SK-N-SH treated with all-trans-retinoic acid at 6 μM for 48 hours (cell line): Measurements from ENCODE around the gene RNF126.
"Not testable (repeated sequence)": the region's sequence is repeated elsewhere in the genome, so short reads cannot be mapped to it uniquely, and the experiment has no call there.

Source experiments
- ATAC-seq: fragments of 200-7000 bp; cut with Tn5 transposase; 3 replicates; pipeline ENCODE4 v1.9.1; 2020; ENCODE audit warnings: mild to moderate bottlenecking, moderate library complexity
- ARNTL ChIP-seq: fragments of 450-650 bp; formaldehyde crosslinking; IDR thresholded peaks from 2 replicates; pipeline ENCODE4 v1.5.0; 2020; ENCODE audit warnings: low read depth, mild to moderate bottlenecking, moderate library complexity, borderline replicate concordance
- CSDC2 ChIP-seq: fragments of 250-450 bp; sonication (Bioruptor Pico); IDR thresholded peaks from 2 replicates; pipeline ENCODE4 v1.5.0; 2020; ENCODE audit warnings: mild to moderate bottlenecking, moderate library complexity
- CSRNP3 ChIP-seq: fragments of 250-450 bp; sonication (Bioruptor Pico); IDR thresholded peaks from 2 replicates; pipeline ENCODE4 v1.5.1; 2021; ENCODE audit warnings: mild to moderate bottlenecking, moderate library complexity
- ESRRG ChIP-seq: fragments of 250-450 bp; sonication (Bioruptor Pico); IDR thresholded peaks from 2 replicates; pipeline ENCODE4 v1.6.1; 2021; ENCODE audit warnings: mild to moderate bottlenecking
- PATZ1 ChIP-seq: fragments of 250-450 bp; sonication (Bioruptor Pico); IDR thresholded peaks from 2 replicates; pipeline ENCODE4 v1.8.0; 2020; ENCODE audit warnings: mild to moderate bottlenecking, moderate library complexity, borderline replicate concordance
- RARB ChIP-seq: fragments of 250-450 bp; sonication (Bioruptor Pico); IDR thresholded peaks from 2 replicates; pipeline ENCODE4 v1.8.0; 2021; ENCODE audit warnings: mild to moderate bottlenecking, moderate library complexity
- SNAI2 ChIP-seq: fragments of 250-450 bp; sonication (Bioruptor Pico); IDR thresholded peaks from 2 replicates; pipeline ENCODE4 v1.5.0; 2020; ENCODE audit warnings: mild to moderate bottlenecking, moderate library complexity
- TOX ChIP-seq: fragments of 250-450 bp; sonication (Bioruptor Pico); IDR thresholded peaks from 2 replicates; pipeline ENCODE4 v1.8.0; 2021; ENCODE audit warnings: mild to moderate bottlenecking, moderate library complexity, borderline replicate concordance
- TSHZ2 ChIP-seq: fragments of 250-450 bp; sonication (Bioruptor Pico); IDR thresholded peaks from 2 replicates; pipeline ENCODE4 v1.5.0; 2020; ENCODE audit warnings: mild to moderate bottlenecking, moderate library complexity
- ZC3H10 ChIP-seq: fragments of 250-450 bp; sonication (Bioruptor Pico); IDR thresholded peaks from 2 replicates; pipeline ENCODE4 v1.5.1; 2021; ENCODE audit warnings: mild to moderate bottlenecking, moderate library complexity
- ZFP3 ChIP-seq: fragments of 250-450 bp; sonication (Bioruptor Pico); IDR thresholded peaks from 2 replicates; pipeline ENCODE4 v1.5.0; 2020; ENCODE audit warnings: mild to moderate bottlenecking, moderate library complexity
- ZFP30 ChIP-seq: fragments of 450-650 bp; formaldehyde crosslinking; IDR thresholded peaks from 2 replicates; pipeline ENCODE4 v1.5.0; 2022; ENCODE audit warnings: mild to moderate bottlenecking, moderate library complexity
- ZNF565 ChIP-seq: fragments of 450-650 bp; formaldehyde crosslinking; conservative IDR thresholded peaks from 2 replicates; pipeline ENCODE4 v1.5.0; 2020; ENCODE audit warnings: low read depth, mild to moderate bottlenecking, moderate library complexity
- ZNF70 ChIP-seq: fragments of 450-650 bp; formaldehyde crosslinking; IDR thresholded peaks from 2 replicates; pipeline ENCODE4 v1.5.0; 2020; ENCODE audit warnings: mild to moderate bottlenecking, moderate library complexity
- ZNF8 ChIP-seq: fragments of 450-650 bp; formaldehyde crosslinking; IDR thresholded peaks from 2 replicates; pipeline ENCODE4 v1.5.0; 2020; ENCODE audit warnings: mild to moderate bottlenecking, moderate library complexity
- TF ChIP-seq, protein P1 (sequence below): fragments of 250-450 bp; sonication (Bioruptor Pico); IDR thresholded peaks from 2 replicates; pipeline ENCODE4 v1.8.0; 2021; ENCODE audit warnings: low read depth, mild to moderate bottlenecking, moderate library complexity, borderline replicate concordance

Gene RNF126

GRCh38 chr19:674282-675151, 11.5 kb upstream of the RNF126 start:
- ATAC-seq = no peak
- TF ChIP-seq ZNF8 (no peak), CSDC2 (CRISPR knock-in tag) (no peak), ZFP30 (CRISPR knock-in tag) (no peak), CSRNP3 (CRISPR knock-in tag) (no peak), TSHZ2 (CRISPR knock-in tag) (no peak), RARB (CRISPR knock-in tag) (no peak), SNAI2 (CRISPR knock-in tag) (no peak), ZC3H10 (no peak), PATZ1 (CRISPR knock-in tag) (no peak)
- TF ChIP-seq, protein P1, sequence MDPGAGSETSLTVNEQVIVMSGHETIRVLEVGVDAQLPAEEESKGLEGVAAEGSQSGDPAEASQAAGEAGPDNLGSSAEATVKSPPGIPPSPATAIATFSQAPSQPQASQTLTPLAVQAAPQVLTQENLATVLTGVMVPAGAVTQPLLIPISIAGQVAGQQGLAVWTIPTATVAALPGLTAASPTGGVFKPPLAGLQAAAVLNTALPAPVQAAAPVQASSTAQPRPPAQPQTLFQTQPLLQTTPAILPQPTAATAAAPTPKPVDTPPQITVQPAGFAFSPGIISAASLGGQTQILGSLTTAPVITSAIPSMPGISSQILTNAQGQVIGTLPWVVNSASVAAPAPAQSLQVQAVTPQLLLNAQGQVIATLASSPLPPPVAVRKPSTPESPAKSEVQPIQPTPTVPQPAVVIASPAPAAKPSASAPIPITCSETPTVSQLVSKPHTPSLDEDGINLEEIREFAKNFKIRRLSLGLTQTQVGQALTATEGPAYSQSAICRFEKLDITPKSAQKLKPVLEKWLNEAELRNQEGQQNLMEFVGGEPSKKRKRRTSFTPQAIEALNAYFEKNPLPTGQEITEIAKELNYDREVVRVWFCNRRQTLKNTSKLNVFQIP (CRISPR knock-in tag) = no peak
- TF ChIP-seq, all 23 proteins: peak for 0

- ATAC-seq = peak; percentile 25; the same call in 2 of the 3 replicates
- TF ChIP-seq TOX (no peak), ZNF70 (no peak), ARNTL (no peak), RARB (CRISPR knock-in tag) (no peak), CSRNP3 (CRISPR knock-in tag) (no peak), ESRRG (CRISPR knock-in tag) (no peak), TSHZ2 (CRISPR knock-in tag) (no peak), PATZ1 (CRISPR knock-in tag) (no peak), ZNF565 (CRISPR knock-in tag) (no peak), CSDC2 (CRISPR knock-in tag) (no peak), ZFP3 (CRISPR knock-in tag) (no peak)
- TF ChIP-seq, protein P1 (CRISPR knock-in tag) = no peak
Observed at GRCh38 chr19:670609-671075, 7.6 kb upstream of the RNF126 start.

DNA sequence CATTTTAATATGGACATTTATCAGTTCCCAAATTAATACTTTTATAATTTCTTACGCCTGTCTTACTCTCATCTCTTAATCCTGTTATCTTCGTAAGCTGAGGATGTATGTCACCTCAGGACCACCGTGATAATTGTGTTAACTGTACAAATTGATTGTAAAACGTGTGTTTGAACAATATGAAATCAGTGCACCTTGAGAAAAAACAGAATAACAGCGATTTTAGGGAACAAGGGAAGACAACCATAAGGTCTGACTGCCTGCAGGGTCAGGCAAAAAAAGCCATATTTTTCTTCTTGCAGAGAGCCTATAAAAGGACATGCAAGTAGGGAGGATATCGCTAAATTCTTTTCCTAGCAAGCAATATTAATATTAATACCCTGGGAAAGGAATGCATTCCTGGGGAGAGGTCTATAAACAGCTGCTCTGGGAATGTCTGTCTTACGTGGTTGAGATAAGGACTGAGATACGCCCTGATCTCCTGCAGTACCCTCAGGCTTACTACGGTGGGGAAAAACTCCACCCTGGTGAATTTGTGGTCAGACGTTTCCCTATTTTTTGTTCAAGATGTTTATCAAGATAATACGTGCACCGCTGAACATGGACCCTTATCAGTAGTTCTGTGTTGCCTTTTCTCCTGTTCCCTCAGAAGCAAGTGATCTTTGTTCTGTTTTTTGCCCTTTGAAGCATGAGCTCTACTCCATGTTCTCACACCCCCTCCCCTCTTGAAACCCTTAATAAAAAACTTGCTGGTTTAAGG, 5.8 kb upstream of the RNF126 start:
- ATAC-seq = not testable (repeated sequence)

- not testable (repeated sequence) for ATAC-seq
Observed at GRCh38 chr19:666985-667573, 4.1 kb upstream of the RNF126 start.
